HUDEP-2 (cell line): ENCODE measurements around the gene FMNL2.
A peak's percentile ranks its signal among the peaks of the same experiment; 100 is the strongest.

Experiments used
- DNase-seq, 76 experiments: peaks; one replicate each; lab custom pipeline; 2025; ENCODE audit not compliant: unreplicated experiment in 76 of 76; lab: John Stamatoyannopoulos, UW

FMNL2 gene

DNA sequence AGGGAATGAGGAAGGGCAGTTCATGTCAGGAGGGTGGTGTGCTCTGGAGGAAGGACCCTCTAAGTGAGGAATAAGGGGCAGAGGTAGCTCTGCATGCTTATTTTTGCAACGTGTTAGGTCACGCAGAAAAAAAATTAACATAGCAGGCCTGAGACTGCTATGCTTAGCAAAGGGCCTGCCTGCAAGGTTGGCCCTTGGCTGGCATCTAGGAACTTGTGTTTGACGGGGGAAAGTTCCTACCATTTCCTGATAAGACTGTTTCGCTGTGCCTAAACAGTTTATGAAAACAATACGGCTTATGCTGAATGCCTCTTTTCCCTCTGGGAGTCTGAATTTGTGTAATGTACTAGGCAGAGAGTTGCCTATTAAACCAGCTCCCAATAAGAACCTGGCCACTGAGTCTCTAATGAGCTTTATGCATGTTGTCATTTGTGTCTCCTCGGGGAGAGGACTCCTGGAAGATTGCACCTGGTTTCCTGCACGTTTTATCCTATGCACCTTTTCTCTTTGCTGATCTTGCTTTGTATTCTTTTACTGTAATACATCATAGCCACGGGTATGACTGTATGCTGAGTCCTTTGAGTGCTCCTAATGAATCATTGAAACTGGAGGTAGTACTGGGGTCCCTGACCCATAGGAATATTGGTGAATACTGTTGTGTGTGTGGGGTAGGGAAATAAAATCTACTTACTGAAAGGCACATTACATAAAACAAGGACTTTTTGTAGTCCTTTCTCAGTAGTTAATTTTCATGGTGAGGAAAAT, 213.3 kb downstream of the FMNL2 start:
- no peak for DNase-seq

DNA sequence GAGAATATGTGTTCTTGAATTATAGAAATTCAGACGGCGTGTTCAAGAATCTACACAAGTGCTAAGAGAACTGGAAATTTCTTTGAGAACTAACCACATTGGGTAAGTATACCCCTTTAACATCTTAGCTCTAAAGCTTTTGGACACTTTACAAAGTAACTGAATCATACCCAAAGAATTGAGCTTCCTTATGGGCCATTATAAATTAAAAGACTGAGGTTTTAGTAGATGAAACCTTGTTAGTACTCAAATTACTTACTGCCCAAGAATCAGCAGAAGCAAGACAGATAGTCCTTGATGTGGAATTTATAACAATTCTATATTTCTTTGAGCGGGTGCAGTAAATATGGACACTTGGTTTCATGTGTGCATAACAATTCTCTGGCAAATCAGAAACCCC, 214.0 kb downstream of the FMNL2 start:
- DNase-seq, result no peak

DNA sequence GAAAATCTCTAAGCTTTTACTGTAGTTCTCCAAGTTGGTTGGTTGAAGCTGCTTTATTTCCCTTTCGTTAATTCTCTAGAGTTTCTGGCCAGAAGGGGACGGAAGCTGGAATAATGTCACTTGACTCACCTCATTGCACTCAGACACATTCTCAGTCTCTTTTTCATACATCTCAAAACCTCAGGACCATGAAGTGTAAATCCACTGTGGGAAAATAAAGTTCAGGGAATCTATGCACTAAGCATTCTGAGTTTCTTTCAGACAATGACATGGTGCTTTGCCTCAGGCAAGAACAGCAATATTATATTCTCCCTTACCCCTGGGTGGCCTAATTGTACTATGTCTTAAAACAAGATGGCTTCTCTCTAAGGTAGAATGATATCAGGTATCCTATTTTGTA, 214.4 kb downstream of the FMNL2 start:
- DNase-seq, result no peak

DNA sequence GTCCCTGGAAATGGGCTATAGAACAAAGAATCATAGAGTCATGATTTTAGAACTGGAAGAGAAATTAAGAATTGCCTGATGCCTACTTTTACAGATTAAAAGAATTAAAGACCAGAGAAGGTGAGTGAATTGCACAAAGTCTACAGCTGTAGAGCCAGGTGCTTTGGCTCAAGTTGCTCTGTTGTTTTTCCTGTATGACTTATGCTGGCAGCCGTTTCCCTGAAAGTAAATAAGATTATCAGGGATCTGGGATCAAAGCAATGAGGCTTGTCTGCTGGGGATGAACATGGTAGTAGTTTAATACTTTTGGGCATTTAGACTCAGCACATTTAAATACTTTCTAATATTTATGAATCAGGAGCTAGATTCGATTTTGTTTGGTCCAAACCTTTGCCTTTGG, 215.4 kb downstream of the FMNL2 start:
- DNase-seq, result no peak

DNA sequence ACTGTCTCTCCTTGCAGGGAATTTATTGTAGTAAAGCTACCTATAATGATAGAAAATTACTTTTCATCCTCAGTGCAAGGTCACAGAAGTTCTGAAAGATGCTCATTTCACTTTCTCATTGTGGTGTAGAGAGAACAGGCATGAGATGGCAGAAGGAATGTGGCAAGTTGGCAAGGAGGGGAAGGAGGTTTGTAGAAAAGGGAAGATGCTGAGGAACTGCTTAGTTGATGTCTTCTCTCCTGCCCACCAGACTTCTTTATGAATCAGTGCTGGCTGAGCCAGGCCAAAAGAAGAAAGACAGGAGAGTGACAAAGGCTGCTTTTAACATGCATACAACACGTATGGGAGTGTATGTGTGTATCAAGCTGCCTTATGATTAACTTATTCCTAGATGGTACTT, 217.9 kb downstream of the FMNL2 start:
- no peak for DNase-seq

DNA sequence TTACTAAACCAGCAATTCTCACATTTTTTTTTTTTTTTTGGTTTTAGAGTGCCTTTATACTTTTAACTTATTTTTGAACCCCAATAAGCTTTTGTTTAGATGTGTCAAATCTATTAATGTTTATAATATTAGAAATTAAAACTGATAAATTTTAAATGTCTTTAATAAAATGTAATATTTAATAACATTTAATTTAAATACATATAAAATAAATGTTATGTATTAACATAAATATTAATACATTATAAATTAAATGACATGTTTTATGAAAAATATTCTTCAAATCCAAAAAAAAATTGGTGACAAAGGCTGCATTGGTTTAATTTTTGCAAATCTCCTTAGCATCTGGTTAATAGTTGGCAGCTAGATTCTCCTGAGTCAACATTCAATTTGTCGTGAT, 218.5 kb downstream of the FMNL2 start:
- DNase-seq, result no peak

DNA sequence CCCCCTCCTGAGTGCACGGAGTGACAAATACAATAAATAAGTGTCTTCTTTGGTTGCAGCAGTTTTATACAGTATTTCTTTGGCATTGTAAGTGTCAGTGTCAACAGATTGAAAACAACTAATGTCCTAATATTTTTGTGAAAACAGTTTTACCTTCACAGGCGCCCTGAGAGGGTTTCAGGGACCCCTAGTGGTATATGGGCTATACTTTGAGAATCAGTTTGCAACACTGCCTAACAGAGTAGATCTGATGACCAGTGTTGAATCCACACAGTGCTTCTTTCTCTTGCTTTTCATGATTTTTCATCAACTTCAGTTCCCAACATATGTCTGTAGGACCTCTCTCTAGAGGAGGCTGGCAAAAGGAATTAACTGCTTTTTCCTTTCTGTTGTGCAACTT, 220.1 kb downstream of the FMNL2 start:
- DNase-seq, result no peak

DNA sequence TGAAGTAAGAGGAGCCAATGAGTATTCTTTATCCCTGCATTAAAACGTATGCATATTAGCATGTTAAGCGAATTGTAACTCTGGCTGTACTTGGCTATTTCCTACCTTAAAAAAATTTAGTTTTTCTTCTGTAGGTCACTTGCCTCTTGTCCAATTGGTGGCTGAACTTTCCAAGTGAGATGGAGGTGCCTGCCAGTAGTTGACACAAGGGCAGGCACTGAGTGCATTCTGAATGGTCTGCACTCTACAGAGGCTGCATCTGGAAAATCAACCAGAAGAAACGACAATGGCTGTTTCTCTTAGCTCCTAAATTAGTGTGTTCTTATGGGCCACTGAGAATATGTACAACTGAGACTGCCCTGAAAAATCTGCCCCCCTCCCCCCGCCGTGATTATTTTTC, 221.5 kb downstream of the FMNL2 start:
- no peak for DNase-seq

DNA sequence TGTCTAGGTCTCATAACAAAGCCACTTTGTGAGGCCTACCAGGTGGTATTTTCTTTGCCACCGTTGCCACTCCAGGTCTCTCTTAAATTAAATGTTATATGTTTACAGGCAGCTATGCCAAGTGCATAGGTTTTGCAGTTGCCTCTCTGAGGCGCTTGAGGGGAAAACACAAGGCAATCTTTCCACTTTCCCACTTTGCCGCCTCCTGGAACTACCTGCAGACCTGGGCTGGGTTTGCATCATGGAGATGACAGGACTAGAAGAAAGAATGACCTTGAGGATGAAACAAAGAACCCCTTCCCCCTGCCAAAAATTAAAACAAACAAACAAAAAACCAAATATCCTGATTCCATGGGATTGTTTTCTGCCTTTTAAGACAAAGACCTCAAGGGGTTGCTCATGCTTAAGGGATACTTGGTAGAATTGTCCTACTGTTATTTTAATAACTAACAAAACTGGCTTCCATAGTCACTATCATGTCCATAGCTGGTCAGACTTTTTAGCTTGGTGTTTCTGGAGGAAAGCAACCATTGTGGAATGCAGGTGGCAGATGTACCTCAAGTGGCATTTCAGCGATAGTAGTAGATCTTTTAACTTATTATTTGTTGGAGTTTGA, 222.4 kb downstream of the FMNL2 start:
- DNase-seq, result peak in 1 of 76 experiments; percentile 3

DNA sequence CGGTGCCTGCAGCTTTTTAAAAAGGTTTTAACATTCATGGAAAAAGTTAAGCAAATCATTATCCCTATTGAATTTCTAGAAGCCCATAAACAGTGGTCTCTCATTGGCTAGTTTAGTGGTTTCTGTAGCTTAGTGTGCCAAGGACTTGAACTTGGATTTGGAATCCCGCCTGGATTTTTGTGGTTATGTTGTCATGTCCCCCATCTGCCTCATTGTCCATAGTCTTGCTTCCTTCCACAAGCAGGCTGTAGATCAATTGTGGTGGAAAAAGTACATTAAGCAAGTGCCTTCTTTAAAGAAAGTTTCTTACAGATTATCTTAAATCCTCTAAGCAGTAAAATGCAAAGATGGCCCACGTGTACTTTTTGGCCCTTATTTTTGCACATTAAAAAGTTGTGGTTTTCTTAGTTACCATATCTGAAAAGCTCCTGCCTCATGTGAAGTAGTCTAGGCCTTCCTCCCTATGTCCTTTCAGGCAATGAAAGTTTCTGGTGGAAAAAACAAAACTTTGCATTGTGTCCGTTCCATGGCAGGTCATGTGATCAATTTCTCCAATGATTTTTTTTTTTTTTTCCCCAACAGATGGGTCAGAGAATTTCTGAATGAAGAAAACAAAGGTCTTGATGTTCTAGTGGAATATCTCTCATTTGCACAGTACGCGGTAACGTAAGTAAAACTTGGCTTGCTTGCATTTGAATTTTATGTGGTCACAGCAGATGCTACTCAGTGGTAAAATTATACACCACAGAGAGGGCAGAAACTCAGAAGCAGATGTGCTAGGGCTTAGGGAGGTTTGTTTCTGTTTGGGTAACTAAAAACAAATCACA, 223.4 kb downstream of the FMNL2 start:
- no peak for DNase-seq

DNA sequence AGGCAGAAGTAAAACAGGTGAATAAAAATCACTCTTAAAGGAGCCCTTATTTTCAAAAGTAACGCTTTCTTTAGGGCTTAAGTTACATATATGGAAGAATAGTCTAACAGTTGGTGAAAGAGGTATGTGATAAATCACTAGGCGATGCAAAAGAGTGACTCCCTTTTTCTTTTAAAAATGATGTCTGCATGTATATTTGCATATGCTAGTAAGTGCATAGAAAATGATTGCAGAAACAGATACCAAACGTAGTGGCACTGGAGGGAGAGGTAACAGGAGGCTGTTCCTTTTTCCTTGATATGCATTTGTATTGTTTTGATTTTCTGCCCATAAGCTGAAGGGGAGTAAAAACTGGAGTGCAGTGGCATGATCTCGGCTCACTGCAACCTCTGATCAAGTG, 224.0 kb downstream of the FMNL2 start:
- no peak for DNase-seq

DNA sequence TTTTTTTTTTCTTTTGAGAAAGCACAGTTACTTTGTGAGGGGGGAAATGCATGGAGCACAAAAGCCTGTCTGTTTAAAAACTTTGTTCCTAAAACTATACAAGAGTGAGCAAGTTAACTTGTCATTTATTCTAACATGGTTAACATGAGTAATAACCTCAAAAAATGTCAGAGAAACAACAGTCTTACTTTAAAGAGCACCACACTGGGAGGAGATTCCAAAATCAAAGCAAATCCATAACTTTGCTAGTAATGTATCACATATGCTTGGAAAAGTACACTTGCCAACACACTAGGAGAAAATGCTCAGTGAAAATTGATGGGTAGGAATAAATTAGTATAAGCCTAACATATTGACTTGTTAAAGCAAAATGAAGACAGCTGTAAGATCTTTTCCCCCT, 225.2 kb downstream of the FMNL2 start:
- no peak for DNase-seq

DNA sequence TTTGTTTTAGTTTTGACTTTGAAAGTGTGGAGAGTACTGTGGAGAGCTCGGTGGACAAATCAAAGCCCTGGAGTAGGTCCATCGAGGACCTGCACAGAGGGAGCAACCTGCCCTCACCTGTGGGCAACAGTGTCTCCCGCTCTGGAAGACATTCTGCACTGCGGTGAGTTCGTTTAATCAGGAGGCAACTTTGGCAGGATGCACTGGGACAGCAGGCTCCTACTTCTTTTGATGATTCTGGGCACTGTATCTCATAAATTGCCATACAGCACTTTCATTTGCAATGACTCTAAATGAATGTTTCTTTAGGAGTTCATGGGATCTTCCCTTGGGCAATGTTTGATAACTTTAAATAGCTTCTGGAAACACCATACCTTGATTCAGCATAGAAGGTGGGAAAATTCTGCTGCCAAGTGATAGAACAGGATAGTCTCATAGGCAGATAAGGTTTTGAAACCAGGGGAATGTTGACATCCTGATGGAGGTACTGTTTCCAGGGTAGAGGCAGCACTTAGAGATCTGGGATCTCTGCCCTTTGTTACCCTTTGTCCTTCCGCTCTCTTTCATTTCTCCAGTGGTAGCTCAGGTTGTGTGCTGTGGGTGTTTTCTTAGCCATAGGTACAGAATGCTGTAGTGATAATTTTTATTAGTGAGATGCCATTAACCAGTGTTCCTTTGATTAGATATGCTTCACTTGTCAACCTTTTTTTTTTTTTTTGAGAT, 226.1 kb downstream of the FMNL2 start:
- no peak for DNase-seq

DNA sequence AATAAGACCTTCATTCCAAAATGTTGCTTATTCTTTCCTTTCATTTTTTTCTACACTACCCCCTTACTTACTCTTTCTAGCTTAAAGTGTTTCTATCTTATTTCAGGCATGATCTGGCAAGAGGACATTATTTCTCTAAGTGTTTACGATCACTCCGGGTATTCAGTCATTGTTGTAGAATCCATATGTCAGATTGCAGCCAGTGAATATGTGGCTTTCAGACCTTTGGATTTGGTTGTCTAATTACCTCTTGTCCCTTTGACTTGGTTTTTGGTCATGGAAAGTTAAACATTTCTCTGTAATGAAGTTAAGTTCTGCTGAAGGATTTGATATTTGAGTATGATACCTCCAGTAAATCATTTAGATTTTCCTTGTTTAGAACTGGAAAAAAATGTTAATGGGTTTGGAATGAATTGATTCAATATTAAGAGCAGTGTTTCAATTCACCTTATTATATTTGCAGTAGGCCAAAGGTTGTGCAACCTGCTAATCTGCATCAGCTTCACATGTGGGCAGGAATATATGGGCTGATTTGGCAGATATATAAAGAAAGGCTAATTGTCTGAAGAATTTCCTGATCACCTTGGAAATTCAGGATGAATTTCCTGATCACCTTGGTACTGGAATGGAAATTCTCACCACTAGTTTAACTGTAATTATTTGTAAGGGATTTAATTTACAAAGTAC, 227.4 kb downstream of the FMNL2 start:
- DNase-seq, result no peak

DNA sequence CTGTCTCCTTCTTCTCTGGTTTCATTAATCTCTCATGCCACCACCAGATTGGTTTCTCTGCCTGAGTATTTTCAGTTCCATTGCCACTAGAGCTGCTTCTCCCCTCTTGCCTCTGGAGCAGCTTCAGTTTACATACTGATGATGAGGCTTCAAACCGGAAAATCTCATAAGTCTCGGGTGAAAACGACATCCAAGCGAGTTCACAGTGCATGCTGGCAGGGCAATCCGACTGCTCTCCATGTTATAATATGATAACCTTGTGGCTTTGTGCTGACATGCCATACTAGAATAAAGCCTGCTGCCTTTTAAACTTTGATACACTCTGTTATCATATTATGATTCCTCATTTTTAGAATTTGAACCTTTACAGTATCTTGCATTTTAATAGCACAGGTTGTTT, 228.8 kb downstream of the FMNL2 start:
- DNase-seq, result no peak

DNA sequence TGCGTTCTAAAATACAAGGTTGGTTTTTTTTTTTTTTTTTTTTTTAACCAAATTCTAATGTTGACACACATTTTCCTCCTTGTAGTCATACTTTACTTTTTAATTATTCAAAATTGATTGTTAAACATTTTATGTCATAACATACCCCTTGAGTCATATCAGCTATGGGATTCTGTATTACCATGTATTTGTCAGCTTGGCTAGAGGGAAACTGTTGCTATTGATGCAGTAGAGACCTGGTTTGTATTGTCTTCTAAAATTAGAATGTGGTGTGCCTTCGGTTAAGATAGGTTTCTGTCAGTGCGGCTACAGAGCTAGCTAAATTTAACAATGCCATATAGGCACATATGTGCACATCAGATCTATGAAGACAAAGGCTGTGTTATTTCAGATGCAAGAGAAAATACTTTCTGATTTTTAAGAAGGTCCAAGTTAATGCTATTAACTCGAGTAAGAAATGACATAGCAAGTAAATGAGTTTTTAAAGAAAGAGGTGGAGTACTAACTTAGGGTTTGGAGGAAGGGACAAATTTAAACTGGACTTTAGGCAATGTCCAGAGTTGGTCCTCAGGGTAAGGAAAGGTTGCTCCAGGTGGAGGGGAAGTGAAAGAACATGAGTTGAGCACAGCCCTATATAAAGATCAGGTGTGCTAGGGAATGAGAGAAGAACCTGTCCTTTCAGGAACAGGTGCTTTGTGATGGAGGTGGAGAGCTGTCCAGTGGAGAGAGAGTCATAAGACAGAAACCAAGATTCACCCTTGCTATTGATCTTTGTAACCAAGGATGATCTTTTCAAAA, 230.0 kb downstream of the FMNL2 start:
- no peak for DNase-seq

DNA sequence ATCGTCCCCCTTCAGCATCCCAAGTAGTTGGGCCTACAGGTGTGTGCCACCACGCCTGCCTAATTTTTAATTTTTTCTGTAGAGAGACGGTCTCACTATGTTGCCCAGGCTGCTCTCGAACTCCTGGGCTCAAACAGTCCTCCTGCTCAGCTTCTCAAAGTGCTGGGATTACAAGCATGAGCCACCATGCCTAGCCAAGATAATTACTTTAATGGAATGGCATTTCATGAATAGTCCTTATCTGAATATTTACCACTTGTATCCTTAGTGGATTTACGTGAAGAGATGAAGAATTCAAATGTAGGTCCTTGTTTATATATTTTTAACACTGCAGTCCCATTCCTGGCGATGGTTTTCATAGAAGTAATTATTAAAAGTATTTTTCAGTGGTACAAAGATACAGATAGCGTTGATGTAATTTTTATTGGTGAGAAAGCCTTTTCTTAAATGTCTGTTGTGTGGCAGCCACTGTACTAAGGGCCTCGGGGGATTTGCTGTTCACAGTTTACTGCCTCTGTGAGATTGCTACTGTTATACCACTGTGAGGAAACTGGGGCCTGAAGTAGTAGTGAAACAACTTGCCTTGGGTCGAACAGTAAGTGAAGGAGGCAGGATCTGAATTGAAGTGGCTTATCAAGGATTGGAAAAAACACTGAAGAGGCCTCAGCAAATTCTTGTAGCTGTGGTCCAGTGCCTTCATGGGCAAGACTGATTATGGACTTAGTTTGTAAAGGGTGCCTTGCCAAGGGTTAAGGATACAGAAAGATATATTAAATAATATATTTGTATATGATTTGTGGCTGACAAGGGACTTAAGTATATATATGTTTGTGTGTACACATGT, 231.1 kb downstream of the FMNL2 start:
- no peak for DNase-seq

DNA sequence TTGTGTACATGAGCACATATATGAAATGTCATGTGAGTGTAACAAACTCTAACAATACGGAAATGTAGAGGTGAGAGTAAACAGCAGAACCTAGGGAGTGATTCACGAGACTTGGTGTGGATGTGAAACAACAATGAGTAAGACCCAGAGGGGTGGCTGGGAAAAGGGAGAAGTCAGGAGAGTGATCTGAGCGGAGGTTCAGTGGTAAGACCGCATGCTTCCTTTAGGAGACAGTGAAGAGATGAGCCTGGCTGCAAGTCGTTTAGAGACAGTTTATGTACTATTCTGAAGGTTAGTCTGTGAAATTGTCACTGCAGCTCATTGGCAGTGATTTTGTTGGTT, 231.7 kb downstream of the FMNL2 start:
- no peak for DNase-seq

DNA sequence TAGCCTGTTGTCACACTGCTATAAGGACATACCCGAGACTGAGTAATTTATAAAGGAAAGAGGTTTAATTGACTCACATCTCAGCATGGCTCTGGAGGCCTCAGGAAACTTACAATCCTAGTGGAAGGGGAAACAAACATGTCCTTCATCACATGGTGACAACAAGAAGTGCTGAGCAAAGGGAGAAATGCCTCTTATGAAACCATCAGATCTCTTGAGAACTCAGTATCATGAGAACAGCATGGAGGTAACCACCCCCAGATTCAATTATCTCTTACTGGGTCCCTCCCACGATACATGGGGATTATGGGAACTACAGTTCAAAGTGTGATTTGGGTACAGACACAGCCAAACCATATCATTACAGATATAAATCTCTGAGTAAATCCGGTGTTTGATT, 233.6 kb downstream of the FMNL2 start:
- DNase-seq, result peak in 7 of 76 experiments; percentile 4 to 33 (median 13)
